Measurements from ENCODE around the gene CFB.
"Not testable (repeated sequence)": the region's sequence is repeated elsewhere in the genome, so short reads cannot be mapped to it uniquely, and the experiment has no call there.

CFB gene

DNA sequence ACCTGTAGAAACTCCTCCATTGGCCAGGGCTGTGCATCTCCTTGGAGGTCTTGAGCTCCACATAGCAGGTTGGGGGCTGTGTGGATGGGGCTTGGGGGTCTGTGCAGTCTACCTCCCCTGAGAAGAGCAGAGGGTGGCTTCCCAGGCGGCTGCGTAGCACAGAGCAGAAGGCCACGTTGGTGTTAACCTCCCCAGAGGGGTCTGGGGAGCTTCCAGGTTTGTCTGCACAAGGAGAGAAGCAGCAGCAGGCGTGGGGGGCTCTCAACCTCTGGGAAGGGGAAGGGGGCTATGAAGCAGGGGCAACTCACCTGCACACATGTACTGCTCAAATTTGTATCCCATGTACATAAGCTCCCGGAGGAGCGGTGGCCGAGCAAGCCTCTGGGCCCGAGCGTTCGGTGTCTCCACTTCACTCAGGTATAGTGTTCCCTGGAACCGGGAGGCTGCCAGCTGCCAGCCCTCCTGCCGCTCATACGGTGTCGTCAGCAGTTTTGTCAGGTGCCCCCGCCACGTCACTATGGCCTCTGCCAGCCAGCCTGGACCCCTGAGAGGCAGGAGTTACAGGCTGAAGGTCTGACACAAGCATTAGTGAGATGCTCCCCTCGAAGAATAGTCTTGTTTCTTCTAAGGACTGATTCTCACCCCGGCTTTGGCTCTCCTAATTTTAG is 24.8 kb downstream of the CFB start:
- H3K4me3 ChIP-seq (replicated peaks; ENCODE audit: low read depth, low read length): peak overlapping the region; percentile 75
- TF ChIP-seq, protein P1, sequence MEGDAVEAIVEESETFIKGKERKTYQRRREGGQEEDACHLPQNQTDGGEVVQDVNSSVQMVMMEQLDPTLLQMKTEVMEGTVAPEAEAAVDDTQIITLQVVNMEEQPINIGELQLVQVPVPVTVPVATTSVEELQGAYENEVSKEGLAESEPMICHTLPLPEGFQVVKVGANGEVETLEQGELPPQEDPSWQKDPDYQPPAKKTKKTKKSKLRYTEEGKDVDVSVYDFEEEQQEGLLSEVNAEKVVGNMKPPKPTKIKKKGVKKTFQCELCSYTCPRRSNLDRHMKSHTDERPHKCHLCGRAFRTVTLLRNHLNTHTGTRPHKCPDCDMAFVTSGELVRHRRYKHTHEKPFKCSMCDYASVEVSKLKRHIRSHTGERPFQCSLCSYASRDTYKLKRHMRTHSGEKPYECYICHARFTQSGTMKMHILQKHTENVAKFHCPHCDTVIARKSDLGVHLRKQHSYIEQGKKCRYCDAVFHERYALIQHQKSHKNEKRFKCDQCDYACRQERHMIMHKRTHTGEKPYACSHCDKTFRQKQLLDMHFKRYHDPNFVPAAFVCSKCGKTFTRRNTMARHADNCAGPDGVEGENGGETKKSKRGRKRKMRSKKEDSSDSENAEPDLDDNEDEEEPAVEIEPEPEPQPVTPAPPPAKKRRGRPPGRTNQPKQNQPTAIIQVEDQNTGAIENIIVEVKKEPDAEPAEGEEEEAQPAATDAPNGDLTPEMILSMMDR (IDR thresholded peaks at IDR 0.05; ENCODE audit: low read depth, low read length, missing control alignments): no peak
- no peak for DNase-seq (ENCODE audit: extremely low read depth, low read depth)

DNA sequence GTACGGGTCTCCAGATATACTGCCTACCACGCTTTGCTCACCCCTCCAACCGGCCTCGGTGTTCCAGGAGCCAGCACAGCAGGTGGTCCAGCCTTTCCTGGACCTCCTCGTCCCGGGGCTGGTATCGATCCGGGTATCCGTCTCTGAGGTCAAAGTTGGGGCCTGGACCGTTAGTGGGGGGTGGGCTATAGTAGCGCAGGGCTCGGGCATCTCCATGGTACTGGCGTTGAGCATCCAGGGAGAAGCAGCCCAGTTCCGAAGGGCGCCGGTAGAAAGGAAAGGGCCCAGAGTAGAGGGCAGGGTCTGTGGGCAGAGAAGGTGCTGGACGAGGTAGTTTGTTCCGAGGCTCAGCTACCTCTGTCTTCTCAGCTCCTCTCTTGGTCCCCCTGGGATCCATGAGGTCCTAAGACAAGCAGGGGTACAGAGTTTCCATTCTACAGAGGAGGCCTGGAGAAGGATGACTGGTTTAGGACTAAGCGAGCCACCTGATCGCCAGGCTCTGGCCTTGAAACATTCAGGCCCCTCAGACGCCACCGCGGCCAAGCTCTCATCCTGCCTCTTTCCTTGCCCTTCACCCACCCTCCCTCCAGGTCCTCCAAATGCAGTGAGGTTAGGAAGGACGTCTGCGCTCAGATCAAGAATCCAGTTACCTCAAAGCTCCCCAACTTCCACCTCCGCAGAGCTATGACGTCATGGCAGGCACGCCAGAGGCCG is 25.5 kb downstream of the CFB start:
- H3K4me3 ChIP-seq (replicated peaks; ENCODE audit: low read depth, low read length): peak overlapping the region; percentile 75

GRCh38 chr6:31971993-31972708 is 26.3 kb downstream of the CFB start, which contains the start of gene DXO:
TSS of gene DXO (minus strand) at chr6:31972138. CDS start at chr6:31971675, 463 bp downstream.
- TF ChIP-seq, protein P1 (IDR thresholded peaks at IDR 0.05; ENCODE audit: low read depth, low read length, missing control alignments): no peak
- DNase-seq (ENCODE audit: extremely low read depth, low read depth): peak; percentile 94

More for the DNA sequence above, 25.5 kb downstream of the CFB start:
- TF ChIP-seq, protein P1 (IDR thresholded peaks at IDR 0.05; ENCODE audit: low read depth, low read length, missing control alignments): no peak
- no peak for DNase-seq (ENCODE audit: extremely low read depth, low read depth)

GRCh38 chr6:31972709-31973350 is 26.9 kb downstream of the CFB start:
- TF ChIP-seq, protein P1 (IDR thresholded peaks at IDR 0.05; ENCODE audit: low read depth, low read length, missing control alignments): no peak
- DNase-seq (ENCODE audit: extremely low read depth, low read depth): no peak

More at GRCh38 chr6:31971993-31972708, 26.3 kb downstream of the CFB start, which contains the start of gene DXO:
- peak within 1 kb of the TSS; percentile 75 for H3K4me3 ChIP-seq (replicated peaks; ENCODE audit: low read depth, low read length)

DNA sequence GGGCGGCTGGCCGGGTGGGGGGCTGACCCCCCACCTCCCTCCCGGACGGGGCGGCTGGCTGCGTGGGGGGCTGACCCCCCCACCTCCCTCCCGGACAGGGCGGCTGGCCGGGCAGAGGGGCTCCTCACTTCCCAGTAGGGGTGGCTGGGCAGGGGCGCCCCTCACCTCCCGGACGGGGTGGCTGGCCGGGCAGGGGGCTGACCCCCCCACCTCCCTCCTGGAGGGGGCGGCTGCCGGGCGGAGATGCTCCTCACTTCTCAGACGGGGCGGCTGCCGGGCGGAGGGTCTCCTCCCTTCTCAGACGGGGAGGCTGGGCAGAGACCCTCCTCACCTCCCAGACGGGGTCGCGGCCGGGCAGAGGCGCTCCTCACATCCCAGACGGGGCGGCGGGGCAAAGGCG is 30.2 kb downstream of the CFB start:
- DNase-seq (ENCODE audit: extremely low read depth, low read depth); H3K4me3 ChIP-seq (replicated peaks; ENCODE audit: low read depth, low read length): not testable (repeated sequence)

More at GRCh38 chr6:31972709-31973350, 26.9 kb downstream of the CFB start:
- H3K4me3 ChIP-seq (replicated peaks; ENCODE audit: low read depth, low read length): peak overlapping the region; percentile 75

DNA sequence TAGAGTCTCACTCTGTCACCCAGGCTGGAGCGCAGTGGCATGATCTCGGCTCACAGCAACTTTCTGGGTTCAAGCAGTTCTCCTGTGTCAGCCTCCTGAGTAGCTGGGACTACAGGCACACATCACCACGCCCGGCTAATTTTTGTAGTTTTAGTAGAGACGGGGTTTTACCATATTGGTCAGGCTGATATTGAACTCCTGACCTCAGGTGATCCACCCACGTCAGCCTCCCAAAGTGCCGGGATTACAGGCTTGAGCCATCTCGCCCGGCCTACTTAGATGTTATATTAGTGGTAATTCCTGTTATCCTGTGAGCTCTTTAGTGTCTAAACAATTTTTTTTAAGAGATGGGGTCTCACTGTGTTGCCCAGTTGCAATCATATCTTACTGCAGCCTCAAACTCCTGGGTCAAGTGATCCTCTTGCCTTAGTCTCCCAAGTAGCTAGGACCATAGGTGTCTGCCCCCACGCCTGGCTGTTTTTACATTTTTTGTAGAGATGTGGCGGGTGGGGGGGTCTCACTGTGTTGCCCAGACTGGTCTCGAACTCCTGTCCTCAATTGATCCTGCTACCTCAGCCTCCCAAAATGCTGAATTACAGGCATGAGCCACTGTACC is 32.0 kb downstream of the CFB start:
- TF ChIP-seq, protein P1 (IDR thresholded peaks at IDR 0.05; ENCODE audit: low read depth, low read length, missing control alignments): no peak
- no peak for DNase-seq (ENCODE audit: extremely low read depth, low read depth)
- H3K4me3 ChIP-seq (replicated peaks; ENCODE audit: low read depth, low read length): no peak overlapping the region
